ENCODE results near the gene RAB6C. TPM values are rescaled to one million over a fixed set of nuclear protein-coding genes. Genes with fewer than 3 reads are reported as not detected.
"Not testable (repeated sequence)": the region's sequence is repeated elsewhere in the genome, so short reads cannot be mapped to it uniquely, and the experiment has no call there.

RAB6C gene
- total and polyA plus RNA-seq, 2 experiments from 2014 or later = 0.13 TPM; not detected in 1

DNA sequence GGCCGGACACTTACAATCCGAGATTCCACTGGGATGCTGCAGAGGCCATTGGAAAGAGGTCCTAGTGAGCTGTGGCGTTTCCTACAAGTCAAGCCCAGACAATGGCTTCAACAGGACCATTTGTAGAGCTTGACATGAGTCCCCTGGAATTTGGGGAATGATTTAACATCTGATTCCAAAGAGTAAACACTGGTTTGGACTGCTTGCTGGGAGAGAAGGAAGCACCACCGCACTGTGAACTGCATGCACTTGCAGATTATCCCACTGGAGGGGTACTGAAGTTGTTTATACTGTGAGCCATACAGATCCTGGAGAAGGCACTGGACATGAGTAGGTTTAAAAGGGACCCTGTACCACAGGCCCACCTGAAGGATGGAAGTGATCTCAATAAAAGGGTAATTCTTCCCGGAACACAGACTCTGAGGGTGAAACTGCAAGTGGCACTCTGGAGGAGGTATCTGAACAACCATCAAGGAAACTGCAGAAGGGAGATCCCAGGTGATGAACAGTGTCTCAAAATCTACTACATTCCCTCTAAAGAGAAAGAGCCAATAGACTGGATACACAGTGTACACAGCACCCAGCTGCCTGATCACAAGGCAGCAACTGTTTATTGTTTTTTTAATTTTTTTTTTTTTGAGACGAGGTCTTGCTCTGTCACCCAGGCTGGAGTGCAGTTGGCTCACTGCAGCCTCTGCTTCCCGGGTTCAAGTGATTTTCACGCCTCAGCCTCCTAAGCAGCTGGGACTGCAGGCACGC, 4.3 kb upstream of the RAB6C start:
- TF ChIP-seq EZH2phosphoT487 (IDR thresholded peaks at IDR 0.05; ENCODE audit: low read depth, severe bottlenecking, unreplicated experiment) (no peak), EZH2 (IDR thresholded peaks at IDR 0.05; ENCODE audit: borderline replicate concordance) (no peak)
- TF ChIP-seq, protein P1, sequence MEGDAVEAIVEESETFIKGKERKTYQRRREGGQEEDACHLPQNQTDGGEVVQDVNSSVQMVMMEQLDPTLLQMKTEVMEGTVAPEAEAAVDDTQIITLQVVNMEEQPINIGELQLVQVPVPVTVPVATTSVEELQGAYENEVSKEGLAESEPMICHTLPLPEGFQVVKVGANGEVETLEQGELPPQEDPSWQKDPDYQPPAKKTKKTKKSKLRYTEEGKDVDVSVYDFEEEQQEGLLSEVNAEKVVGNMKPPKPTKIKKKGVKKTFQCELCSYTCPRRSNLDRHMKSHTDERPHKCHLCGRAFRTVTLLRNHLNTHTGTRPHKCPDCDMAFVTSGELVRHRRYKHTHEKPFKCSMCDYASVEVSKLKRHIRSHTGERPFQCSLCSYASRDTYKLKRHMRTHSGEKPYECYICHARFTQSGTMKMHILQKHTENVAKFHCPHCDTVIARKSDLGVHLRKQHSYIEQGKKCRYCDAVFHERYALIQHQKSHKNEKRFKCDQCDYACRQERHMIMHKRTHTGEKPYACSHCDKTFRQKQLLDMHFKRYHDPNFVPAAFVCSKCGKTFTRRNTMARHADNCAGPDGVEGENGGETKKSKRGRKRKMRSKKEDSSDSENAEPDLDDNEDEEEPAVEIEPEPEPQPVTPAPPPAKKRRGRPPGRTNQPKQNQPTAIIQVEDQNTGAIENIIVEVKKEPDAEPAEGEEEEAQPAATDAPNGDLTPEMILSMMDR (IDR thresholded peaks at IDR 0.05; ENCODE audit: poor library complexity) = no peak
- Histone ChIP-seq H3K27me3 (peaks cover 10% of the 10 kb centered on the region), H4K20me1 (ENCODE audit: insufficient read depth, poor library complexity, severe bottlenecking) (no peaks in the 10 kb centered on the region), H3K9me2 (replicated peaks; ENCODE audit: insufficient read depth) (no peaks in the 10 kb centered on the region), H3K4me1 (ENCODE audit: insufficient read depth) (no peaks in the 10 kb centered on the region), H3K27ac (no peak overlapping the region), H2AFZ (no peak overlapping the region), H3K4me3 (no peak overlapping the region), H3K9me3 (ENCODE audit: low read depth) (no peaks in the 10 kb centered on the region), H3K4me2 (no peak overlapping the region), H3K36me3 (replicated peaks; ENCODE audit: insufficient read depth, low read depth) (no peaks in the 10 kb centered on the region), H3K79me2 (no peaks in the 10 kb centered on the region)
- WGBS (ENCODE audit: low lambda C conversion rate, missing lambda C conversion rate) = 85% methylated on average over 9 of the region's 9 CpGs
- no peak for DNase-seq (ENCODE audit: low spot score)

DNA sequence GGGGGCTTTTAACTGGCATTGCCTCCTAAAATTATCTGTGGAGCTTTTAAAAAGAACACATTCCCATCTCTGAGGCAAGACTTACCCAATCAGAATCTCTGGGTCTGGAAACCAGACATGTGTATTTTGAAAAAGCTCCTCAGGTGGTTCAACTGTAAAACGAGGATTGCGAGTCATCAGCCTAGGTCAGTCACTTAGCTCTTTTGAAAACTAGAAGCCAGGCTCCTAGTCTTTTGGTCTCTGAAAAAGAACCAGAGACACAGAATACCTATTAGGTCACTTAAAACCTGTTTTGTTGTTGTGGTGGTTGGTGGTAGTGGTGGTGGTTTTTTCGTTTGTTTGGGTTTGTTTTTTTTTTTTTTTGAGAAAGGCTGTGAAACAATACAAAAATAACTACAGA, 2.5 kb upstream of the RAB6C start:
- H3K4me3 ChIP-seq; H3K4me1 ChIP-seq (ENCODE audit: insufficient read depth); H3K4me2 ChIP-seq; H2AFZ ChIP-seq; H3K27ac ChIP-seq; H4K20me1 ChIP-seq (ENCODE audit: insufficient read depth, poor library complexity, severe bottlenecking); H3K9me3 ChIP-seq (ENCODE audit: low read depth); H3K36me3 ChIP-seq (replicated peaks; ENCODE audit: insufficient read depth, low read depth); DNase-seq (ENCODE audit: low spot score); H3K9me2 ChIP-seq (replicated peaks; ENCODE audit: insufficient read depth); H3K79me2 ChIP-seq: not testable (repeated sequence)
- H3K27me3 ChIP-seq = peaks cover 19% of the 10 kb centered on the region
- 52% methylated on average over 3 of the region's 3 CpGs for WGBS (ENCODE audit: low lambda C conversion rate, missing lambda C conversion rate)

DNA sequence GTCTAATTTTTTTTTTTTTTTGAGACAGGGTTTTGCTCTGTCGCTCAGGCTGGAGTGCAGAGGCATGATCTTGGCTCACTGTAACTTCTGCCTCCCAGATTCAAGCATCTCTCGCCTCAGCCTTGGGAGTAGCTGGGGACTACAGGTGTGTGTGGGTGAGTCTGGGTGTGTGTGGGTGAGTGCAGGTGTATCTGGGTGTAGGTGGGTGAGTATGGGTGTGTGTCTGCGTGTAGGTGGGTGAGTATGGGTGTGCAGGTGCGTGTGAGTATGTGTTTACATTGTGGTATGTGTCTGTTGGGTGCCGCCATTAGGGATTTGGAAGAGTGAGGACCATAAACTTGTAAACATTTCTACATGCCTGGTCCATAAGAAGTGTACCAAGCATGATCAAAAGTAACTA, 1.5 kb upstream of the RAB6C start:
- peaks cover 26% of the 10 kb centered on the region for H3K27me3 ChIP-seq
- H3K4me2 ChIP-seq = no peak overlapping the region
- H3K9me3 ChIP-seq (ENCODE audit: low read depth) = no peaks in the 10 kb centered on the region
- H3K27ac ChIP-seq = no peak overlapping the region
- H3K4me3 ChIP-seq = no peak overlapping the region
- H4K20me1 ChIP-seq (ENCODE audit: insufficient read depth, poor library complexity, severe bottlenecking) = no peaks in the 10 kb centered on the region
- 92% methylated on average over 5 of the region's 5 CpGs for WGBS (ENCODE audit: low lambda C conversion rate, missing lambda C conversion rate)
- no peaks in the 10 kb centered on the region for H3K4me1 ChIP-seq (ENCODE audit: insufficient read depth)
- no peaks in the 10 kb centered on the region for H3K36me3 ChIP-seq (replicated peaks; ENCODE audit: insufficient read depth, low read depth)
- DNase-seq (ENCODE audit: low spot score) = no peak
- no peaks in the 10 kb centered on the region for H3K9me2 ChIP-seq (replicated peaks; ENCODE audit: insufficient read depth)
- TF ChIP-seq, protein P1 (IDR thresholded peaks at IDR 0.05; ENCODE audit: poor library complexity) = no peak
- TF ChIP-seq EZH2 (IDR thresholded peaks at IDR 0.05; ENCODE audit: borderline replicate concordance) (no peak), EZH2phosphoT487 (IDR thresholded peaks at IDR 0.05; ENCODE audit: low read depth, severe bottlenecking, unreplicated experiment) (no peak)
- H2AFZ ChIP-seq = no peak overlapping the region
- H3K79me2 ChIP-seq = no peaks in the 10 kb centered on the region

DNA sequence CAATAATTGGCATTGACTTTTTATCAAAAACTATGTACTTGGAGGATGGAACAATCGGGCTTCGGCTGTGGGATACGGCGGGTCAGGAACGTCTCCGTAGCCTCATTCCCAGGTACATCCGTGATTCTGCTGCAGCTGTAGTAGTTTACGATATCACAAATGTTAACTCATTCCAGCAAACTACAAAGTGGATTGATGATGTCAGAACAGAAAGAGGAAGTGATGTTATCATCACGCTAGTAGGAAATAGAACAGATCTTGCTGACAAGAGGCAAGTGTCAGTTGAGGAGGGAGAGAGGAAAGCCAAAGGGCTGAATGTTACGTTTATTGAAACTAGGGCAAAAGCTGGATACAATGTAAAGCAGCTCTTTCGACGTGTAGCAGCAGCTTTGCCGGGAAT, 780 bp downstream of the RAB6C start:
- 0% methylated on average over 5 of the region's 13 CpGs for WGBS (ENCODE audit: low lambda C conversion rate, missing lambda C conversion rate)

DNA sequence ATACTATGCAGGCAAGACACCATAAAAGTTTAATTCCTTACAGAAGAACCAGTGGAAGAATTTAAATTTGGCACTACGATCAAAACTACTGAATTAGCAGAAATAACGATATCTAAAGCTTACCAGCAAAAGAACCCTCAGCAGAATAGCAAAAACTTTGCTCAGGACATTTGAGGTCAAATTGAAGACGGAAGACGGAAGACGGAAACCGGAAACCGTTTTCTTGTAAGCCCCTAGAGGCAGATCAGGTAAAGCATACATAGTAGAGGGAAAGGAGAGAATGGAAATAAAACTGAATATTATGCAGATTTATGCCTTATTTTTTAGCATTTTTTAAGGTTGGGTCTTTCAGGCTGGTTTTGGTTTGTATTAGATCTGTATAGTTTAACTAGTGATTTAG, 2.2 kb downstream of the RAB6C start:
- not testable (repeated sequence) for H3K9me2 ChIP-seq (replicated peaks; ENCODE audit: insufficient read depth); H3K27ac ChIP-seq; DNase-seq (ENCODE audit: low spot score); H2AFZ ChIP-seq; H3K4me3 ChIP-seq; H3K9me3 ChIP-seq (ENCODE audit: low read depth); H3K4me1 ChIP-seq (ENCODE audit: insufficient read depth); H4K20me1 ChIP-seq (ENCODE audit: insufficient read depth, poor library complexity, severe bottlenecking); H3K4me2 ChIP-seq; H3K36me3 ChIP-seq (replicated peaks; ENCODE audit: insufficient read depth, low read depth); H3K79me2 ChIP-seq
- WGBS (ENCODE audit: low lambda C conversion rate, missing lambda C conversion rate) = 55% methylated on average over 7 of the region's 7 CpGs
- peaks cover 44% of the 10 kb centered on the region for H3K27me3 ChIP-seq

More for the DNA sequence above, 780 bp downstream of the RAB6C start:
- not testable (repeated sequence) for DNase-seq (ENCODE audit: low spot score); H3K4me3 ChIP-seq; H3K9me3 ChIP-seq (ENCODE audit: low read depth); H3K36me3 ChIP-seq (replicated peaks; ENCODE audit: insufficient read depth, low read depth); H3K79me2 ChIP-seq; H3K9me2 ChIP-seq (replicated peaks; ENCODE audit: insufficient read depth); H3K27ac ChIP-seq; H3K4me1 ChIP-seq (ENCODE audit: insufficient read depth); H4K20me1 ChIP-seq (ENCODE audit: insufficient read depth, poor library complexity, severe bottlenecking); H2AFZ ChIP-seq
- peaks cover 39% of the 10 kb centered on the region for H3K27me3 ChIP-seq
- H3K4me2 ChIP-seq = peak overlapping the region; percentile 98
